ENCODE measurements around the gene RAB27B.
"Not testable (repeated sequence)": the region's sequence is repeated elsewhere in the genome, so short reads cannot be mapped to it uniquely, and the experiment has no call there.

The RAB27B gene

GRCh38 chr18:54849683-54850082, 21.4 kb downstream of the RAB27B start:
- DNase-seq, result no peak
- no peak for TF ChIP-seq CTCF (IDR thresholded peaks at IDR 0.05; ENCODE audit: low read depth, low read length, missing control alignments)
- in situ Hi-C loops (cut with HindIII; ENCODE audit: low pct_ligation_motif_present, low sequenced_read_pairs), result no loop called here
- Histone ChIP-seq H3K27me3 (replicated peaks) (no peaks in the 10 kb centered on the region), H3K27ac (no peak overlapping the region), H3K36me3 (replicated peaks) (no peaks in the 10 kb centered on the region), H3K4me3 (ENCODE audit: low read depth, low read length) (no peak overlapping the region)

DNA sequence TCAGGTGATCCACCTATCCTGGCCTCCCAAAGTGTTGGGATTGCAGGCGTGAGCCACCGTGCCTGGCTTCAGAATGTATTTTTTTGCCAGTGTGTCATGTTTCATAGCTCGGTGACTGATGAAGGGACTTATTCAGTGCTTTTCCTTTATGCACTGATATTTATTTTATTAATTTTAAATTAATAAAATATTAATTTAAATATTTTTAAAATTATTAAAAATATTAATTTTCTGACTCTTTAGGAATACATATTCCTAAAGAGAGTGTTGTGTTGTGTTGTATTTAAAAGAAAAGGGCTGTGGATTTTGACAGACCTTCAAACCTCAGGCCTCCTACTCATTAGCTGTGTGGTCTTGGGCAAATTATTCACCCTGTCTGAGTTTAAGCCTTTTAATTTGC, 22.3 kb downstream of the RAB27B start:
- no peak for TF ChIP-seq CTCF (IDR thresholded peaks at IDR 0.05; ENCODE audit: low read depth, low read length, missing control alignments)

GRCh38 chr18:54852780-54853675, 24.8 kb downstream of the RAB27B start:
- in situ Hi-C loops (cut with HindIII; ENCODE audit: low pct_ligation_motif_present, low sequenced_read_pairs), result no loop called here
- no peaks in the 10 kb centered on the region for H3K27me3 ChIP-seq (replicated peaks)
- no peaks in the 10 kb centered on the region for H3K36me3 ChIP-seq (replicated peaks)
- no peak for DNase-seq
- H3K27ac ChIP-seq, result no peak overlapping the region
- no peak overlapping the region for H3K4me3 ChIP-seq (ENCODE audit: low read depth, low read length)
- no peak for TF ChIP-seq CTCF (IDR thresholded peaks at IDR 0.05; ENCODE audit: low read depth, low read length, missing control alignments)

More for the DNA sequence above, 22.3 kb downstream of the RAB27B start:
- H3K27ac ChIP-seq, result no peak overlapping the region
- no peak overlapping the region for H3K4me3 ChIP-seq (ENCODE audit: low read depth, low read length)
- no peaks in the 10 kb centered on the region for H3K36me3 ChIP-seq (replicated peaks)
- H3K27me3 ChIP-seq (replicated peaks), result no peaks in the 10 kb centered on the region
- in situ Hi-C loops (cut with HindIII; ENCODE audit: low pct_ligation_motif_present, low sequenced_read_pairs), result no loop called here
- DNase-seq, result no peak

- H3K27me3 ChIP-seq (replicated peaks); in situ Hi-C loops (cut with HindIII; ENCODE audit: low pct_ligation_motif_present, low sequenced_read_pairs); H3K4me3 ChIP-seq (ENCODE audit: low read depth, low read length); DNase-seq; H3K27ac ChIP-seq; H3K36me3 ChIP-seq (replicated peaks): not testable (repeated sequence)
Observed at GRCh38 chr18:54855050-54855449, 26.8 kb downstream of the RAB27B start.

DNA sequence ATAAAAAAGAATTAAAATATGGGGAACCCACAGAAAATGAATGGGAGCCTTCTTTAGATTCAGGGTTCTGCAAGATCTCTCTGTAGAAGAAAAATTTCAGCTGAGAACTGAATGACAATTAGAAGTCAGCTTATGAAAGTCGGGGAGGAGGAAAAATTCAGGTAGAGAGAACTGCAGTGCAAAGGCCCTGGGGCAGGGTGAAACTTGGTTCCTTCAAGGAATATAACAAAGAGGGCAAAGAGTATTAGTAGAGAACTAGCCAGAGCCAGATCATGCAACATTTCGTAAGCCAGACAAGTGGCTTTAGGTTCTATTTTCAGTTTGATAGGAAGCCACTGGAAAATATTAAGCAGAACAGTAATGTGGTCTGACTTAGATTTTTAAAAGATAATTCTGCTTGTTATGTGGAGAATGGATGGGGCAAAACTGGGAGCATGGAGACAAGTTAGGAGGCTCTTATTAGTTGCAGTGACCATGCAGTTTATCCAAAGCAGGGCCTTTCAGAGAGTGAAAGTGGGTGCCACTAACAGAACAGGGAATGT, 27.9 kb downstream of the RAB27B start:
- no peak overlapping the region for H3K4me3 ChIP-seq (ENCODE audit: low read depth, low read length)
- H3K27me3 ChIP-seq (replicated peaks), result no peaks in the 10 kb centered on the region
- no peaks in the 10 kb centered on the region for H3K36me3 ChIP-seq (replicated peaks)
- H3K27ac ChIP-seq, result no peak overlapping the region
- in situ Hi-C loops (cut with HindIII; ENCODE audit: low pct_ligation_motif_present, low sequenced_read_pairs), result no loop called here
- DNase-seq, result no peak
- no peak for TF ChIP-seq CTCF (IDR thresholded peaks at IDR 0.05; ENCODE audit: low read depth, low read length, missing control alignments)

- H3K4me3 ChIP-seq (ENCODE audit: low read depth, low read length), result no peak overlapping the region
Observed at GRCh38 chr18:54857499-54857898, 29.2 kb downstream of the RAB27B start.

More at GRCh38 chr18:54857499-54857898, 29.2 kb downstream of the RAB27B start:
- no peaks in the 10 kb centered on the region for H3K36me3 ChIP-seq (replicated peaks)
- no peak for DNase-seq
- H3K27ac ChIP-seq, result no peak overlapping the region
- in situ Hi-C loops (cut with HindIII; ENCODE audit: low pct_ligation_motif_present, low sequenced_read_pairs), result no loop called here
- no peaks in the 10 kb centered on the region for H3K27me3 ChIP-seq (replicated peaks)
- no peak for TF ChIP-seq CTCF (IDR thresholded peaks at IDR 0.05; ENCODE audit: low read depth, low read length, missing control alignments)
